Common myeloid progenitor, CD34-positive (primary cell): Measurements from ENCODE around the gene MCM3AP. TPM values are rescaled to one million over a fixed set of nuclear protein-coding genes. Genes with fewer than 3 reads are reported as not detected.
A peak's percentile ranks its signal among the peaks of the same experiment; 100 is the strongest.

Source experiments
- CTCF ChIA-PET: fragments of 350-600 bp; sonication (Branson Sonifier 250); formaldehyde crosslinking; loops from one replicate; lab custom pipeline; 2021; ENCODE audit warnings: antibody characterized with exemption; lab: Charles Lee
- POLR2A ChIA-PET: fragments of 350-600 bp; sonication (Branson Sonifier 250); formaldehyde crosslinking; loops from one replicate; lab custom pipeline; 2021; ENCODE audit warnings: antibody characterized with exemption; lab: Charles Lee
- DNase-seq, 3 donors: peaks; one replicate each; pipeline versions ENCODE4 v3.0.0 to v3.0.0-alpha.2; 2013
- H3K27ac ChIP-seq, 2 experiments: 1 replicate in 1 of 2; 2 replicates in 1 of 2; pipeline ENCODE4 v1.7.0; 2013; ENCODE audit warnings: inconsistent platforms in 2 of 2, low read length in 2 of 2, mild to moderate bottlenecking in 2 of 2, low read depth in 1 of 2, moderate library complexity in 1 of 2; ENCODE audit not compliant: severe bottlenecking in 2 of 2, insufficient read depth in 1 of 2, poor library complexity in 1 of 2
- H3K27me3 ChIP-seq, 5 experiments: replicated peaks in 2 of 5; 1 replicate in 3 of 5; 2 replicates in 2 of 5; pipeline versions ENCODE4 v1.6.1 to v1.7.0; 2013; ENCODE audit warnings: low read length in 4 of 5, mild to moderate bottlenecking in 2 of 5, moderate library complexity in 2 of 5, inconsistent platforms in 1 of 5; ENCODE audit not compliant: insufficient read depth in 5 of 5, control insufficient read depth in 4 of 5
- H3K36me3 ChIP-seq, 4 experiments: 1 replicate in 2 of 4; 2 replicates in 2 of 4; pipeline versions ENCODE4 v1.6.1 to v1.7.0; 2013; ENCODE audit warnings: low read length in 3 of 4, control low read depth in 1 of 4, mild to moderate bottlenecking in 1 of 4; ENCODE audit not compliant: control insufficient read depth in 4 of 4, insufficient read depth in 4 of 4
- H3K4me1 ChIP-seq, 4 experiments: 1 replicate in 3 of 4; 2 replicates in 1 of 4; pipeline versions ENCODE4 v1.6.1 to v1.7.1; 2013; ENCODE audit warnings: low read length in 3 of 4, mild to moderate bottlenecking in 3 of 4, control low read depth in 1 of 4, inconsistent platforms in 1 of 4, moderate library complexity in 1 of 4; ENCODE audit not compliant: control insufficient read depth in 4 of 4, insufficient read depth in 4 of 4; ENCODE audit errors: control extremely low read depth in 1 of 4
- H3K4me3 ChIP-seq, 7 experiments: 1 replicate in 4 of 7; 2 replicates in 3 of 7; pipeline versions ENCODE4 v1.5.1 to v1.7.0; 2013; ENCODE audit warnings: mild to moderate bottlenecking in 7 of 7, low read length in 6 of 7, moderate library complexity in 6 of 7, inconsistent platforms in 2 of 7, low read depth in 2 of 7, control low read depth in 1 of 7; ENCODE audit not compliant: insufficient read depth in 4 of 7, control insufficient read depth in 1 of 7; ENCODE audit errors: extremely low read depth in 1 of 7
- H3K9me3 ChIP-seq, 5 experiments: 1 replicate in 4 of 5; 2 replicates in 1 of 5; pipeline versions ENCODE4 v1.6.1 to v1.7.1; 2013; ENCODE audit warnings: low read length in 4 of 5, mild to moderate bottlenecking in 2 of 5, inconsistent platforms in 1 of 5, low read depth in 1 of 5, moderate library complexity in 1 of 5; ENCODE audit not compliant: control insufficient read depth in 4 of 5, insufficient read depth in 2 of 5; ENCODE audit errors: control extremely low read depth in 1 of 5
- WGBS: methylation state at CpG from one replicate; pipeline ENCODE4 v1.1.5; 2013; ENCODE audit not compliant: insufficient coverage; 5-methylcytosine and 5-hydroxymethylcytosine counted together
- polyA plus RNA-seq: library from polyadenylated mRNA; unstranded; fragments of 120-200 nt; gene quantifications from one replicate; pipeline ENCODE4 v1.2.1, GENCODE V29; 2013

Gene MCM3AP
- polyA plus RNA-seq = 72.7 TPM

DNA sequence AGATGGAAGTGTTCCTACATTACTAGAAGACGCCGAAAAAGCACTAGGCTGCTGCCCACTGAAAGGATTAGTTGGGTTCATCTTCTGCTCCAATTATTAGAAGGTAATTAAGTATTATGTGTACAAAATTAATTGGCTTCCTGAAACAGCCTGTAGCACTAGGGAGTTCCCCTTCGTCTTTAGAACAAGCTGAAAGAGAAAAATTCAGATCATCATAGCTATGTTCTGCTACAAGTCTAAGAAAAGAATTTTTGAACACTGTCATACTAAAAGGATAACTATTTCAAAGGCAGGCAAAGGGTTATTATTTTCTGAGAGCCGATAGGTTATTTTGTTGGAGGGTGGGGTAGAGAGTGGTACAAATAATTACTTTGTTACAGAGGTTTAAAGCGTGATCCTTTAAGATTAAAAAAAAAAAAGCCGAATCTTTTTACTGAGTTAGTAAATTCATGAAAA lies at the start of gene MCM3AP:
Gene MCM3AP (minus strand): TSS at position 406 of the 456 bp plus-strand sequence. CDS start 325 bp downstream, at position 81.
- ChIA-PET POLR2A (interaction anchor here (1.1 kb wide), 1 partner anchor 35 kb away, joined by 4 read pairs; no protein-coding TSS in a partner anchor), CTCF (interaction anchor here (0.7 to 2.2 kb wide), 12 partner anchors 9 to 314 kb away, joined by 3 to 6 read pairs (median 4); no protein-coding TSS in a partner anchor)
- peak in 2 of 3 donors; percentile 16 to 29 for DNase-seq
- Histone ChIP-seq H3K9me3 (no peaks in the 10 kb centered on the region), H3K36me3 (peaks cover 6 to 31% (median 24%) of the 10 kb centered on the region in 4 experiments), H3K27ac (peak within 1 kb of the TSS; percentile 74 to 81), H3K27me3 (no peaks in the 10 kb centered on the region), H3K4me3 (peak within 1 kb of the TSS; percentile 76 to 90 (median 86)), H3K4me1 (peaks cover 13 to 31% (median 28%) of the 10 kb centered on the region in 4 experiments)
- 51% methylated on average over 4 of the region's 6 CpGs for WGBS

DNA sequence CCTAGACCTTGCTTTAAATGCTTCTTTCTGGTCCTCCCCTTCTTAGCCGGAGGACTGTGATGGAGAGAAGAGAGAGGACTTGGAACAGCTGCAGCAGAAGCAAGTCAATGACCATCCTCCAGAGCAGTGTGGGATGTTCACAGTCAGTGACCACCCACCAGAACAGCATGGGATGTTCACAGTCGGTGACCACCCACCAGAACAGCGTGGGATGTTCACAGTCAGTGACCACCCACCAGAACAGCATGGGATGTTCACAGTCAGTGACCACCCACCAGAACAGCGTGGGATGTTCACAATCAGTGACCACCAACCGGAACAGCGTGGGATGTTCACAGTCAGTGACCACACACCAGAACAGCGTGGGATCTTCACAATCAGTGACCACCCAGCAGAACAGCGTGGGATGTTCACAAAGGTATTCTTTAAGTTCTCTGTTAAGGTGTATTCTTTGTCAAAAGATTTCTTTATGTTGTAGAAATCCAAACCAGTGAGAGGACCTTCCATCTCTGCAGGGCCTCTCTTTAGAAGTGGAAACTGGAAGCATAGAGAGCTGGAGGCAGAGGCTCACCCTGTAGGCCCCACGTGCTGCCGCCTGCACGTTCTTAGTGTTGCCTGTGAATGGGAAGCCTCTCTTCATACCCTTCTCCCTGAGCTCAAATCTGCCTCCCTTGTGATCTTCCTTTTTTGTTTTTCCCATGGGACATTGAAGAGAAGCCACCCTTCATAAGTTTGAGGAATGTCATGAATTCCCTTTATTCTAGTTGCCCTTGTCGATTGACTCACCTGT lies 49.1 kb upstream of the MCM3AP start:
- no peaks in the 10 kb centered on the region for H3K27me3 ChIP-seq
- H3K36me3 ChIP-seq = peaks cover 26 to 73% (median 53%) of the 10 kb centered on the region in 4 experiments
- 86% methylated on average over 11 of the region's 12 CpGs for WGBS
- DNase-seq = no peak
- ChIA-PET POLR2A (no interaction called here), CTCF (interaction anchor here (0.6 kb wide), 1 partner anchor 50 kb away, joined by 3 read pairs; no protein-coding TSS in a partner anchor)
- H3K4me1 ChIP-seq = no peaks in the 10 kb centered on the region
- H3K9me3 ChIP-seq = no peaks in the 10 kb centered on the region
- no peak overlapping the region for H3K27ac ChIP-seq
- H3K4me3 ChIP-seq = no peak overlapping the region

DNA sequence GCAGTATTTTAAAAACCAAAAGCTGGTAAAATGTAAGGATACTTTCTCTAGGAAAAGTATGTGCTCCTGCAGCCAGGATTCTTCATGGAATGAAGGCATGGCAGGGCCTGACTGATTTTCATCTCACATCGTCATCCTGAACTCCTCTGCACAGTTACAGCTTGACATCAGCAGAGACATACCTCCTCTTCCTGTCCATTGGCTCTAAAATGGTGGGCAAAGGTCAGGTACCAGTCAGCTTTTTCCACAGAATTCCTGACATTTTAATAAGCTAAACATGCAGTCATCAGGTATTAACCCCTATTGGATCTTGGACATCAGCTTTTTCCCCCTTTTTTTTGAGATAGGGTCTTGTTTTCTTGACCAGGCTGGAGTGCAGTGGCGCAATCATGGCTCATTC lies 44.4 kb upstream of the MCM3AP start:
- CTCF ChIA-PET = no interaction called here
- POLR2A ChIA-PET = no interaction called here
- H3K27me3 ChIP-seq = no peaks in the 10 kb centered on the region
- H3K9me3 ChIP-seq = no peaks in the 10 kb centered on the region
- 100% methylated on average over 2 of the region's 2 CpGs for WGBS
- no peak for DNase-seq
- H3K4me3 ChIP-seq = no peak overlapping the region
- peaks cover 2 to 15% (median 9%) of the 10 kb centered on the region in 4 experiments for H3K4me1 ChIP-seq
- H3K27ac ChIP-seq = no peak overlapping the region
- peaks cover 16 to 55% (median 37%) of the 10 kb centered on the region in 4 experiments for H3K36me3 ChIP-seq

DNA sequence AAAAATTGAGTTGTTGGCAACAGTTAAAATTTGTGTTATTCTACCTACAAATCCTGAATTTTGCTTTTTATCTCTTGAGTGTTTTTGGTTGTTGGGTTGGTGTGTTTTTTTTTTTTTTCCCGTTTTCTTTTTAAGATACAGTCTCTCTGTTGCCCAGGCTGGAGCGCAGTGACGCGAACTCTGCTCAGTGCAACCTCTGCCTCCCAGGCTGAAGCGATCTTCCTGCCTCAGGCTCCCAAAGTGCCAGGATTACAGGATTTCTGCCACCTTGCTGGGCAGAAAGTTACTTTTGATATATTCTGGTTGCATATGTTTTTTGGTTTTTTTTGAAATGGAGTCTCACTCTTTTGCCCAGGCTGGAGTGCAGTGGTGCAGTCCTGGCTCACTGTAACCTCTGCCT lies 42.7 kb upstream of the MCM3AP start:
- ChIA-PET POLR2A (no interaction called here), CTCF (no interaction called here)
- no peak for DNase-seq
- H3K36me3 ChIP-seq = peaks cover 10 to 47% (median 30%) of the 10 kb centered on the region in 4 experiments
- no peaks in the 10 kb centered on the region for H3K27me3 ChIP-seq
- no peaks in the 10 kb centered on the region for H3K9me3 ChIP-seq
- peaks cover 2 to 16% (median 11%) of the 10 kb centered on the region in 4 experiments for H3K4me1 ChIP-seq
- no peak overlapping the region for H3K27ac ChIP-seq
- no peak overlapping the region for H3K4me3 ChIP-seq
- WGBS = 100% methylated on average over 4 of the region's 5 CpGs

DNA sequence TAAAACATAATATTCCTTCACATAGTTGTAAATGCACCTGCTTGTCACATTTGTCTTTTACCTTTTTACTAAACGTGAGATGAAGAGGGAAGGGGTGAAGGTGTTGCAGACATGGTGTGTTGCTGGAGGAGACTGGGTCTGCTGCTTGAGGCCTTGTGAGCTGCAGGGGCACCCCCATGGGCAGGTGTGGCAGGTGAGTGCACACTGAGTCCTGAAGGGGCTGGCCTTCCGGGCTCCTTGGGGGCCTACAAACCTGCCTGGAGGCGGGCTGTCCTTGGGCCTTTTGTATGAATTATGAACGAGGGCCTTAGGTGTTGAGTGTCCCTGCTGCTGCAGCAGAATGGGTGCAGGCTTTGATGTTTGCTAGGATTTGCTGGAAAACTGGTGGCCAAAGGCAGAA lies 42.3 kb upstream of the MCM3AP start:
- ChIA-PET CTCF (no interaction called here), POLR2A (no interaction called here)
- no peak for DNase-seq
- peaks cover 10 to 44% (median 30%) of the 10 kb centered on the region in 4 experiments for H3K36me3 ChIP-seq
- 92% methylated on average over 3 of the region's 4 CpGs for WGBS
- no peak overlapping the region for H3K27ac ChIP-seq
- H3K27me3 ChIP-seq = no peaks in the 10 kb centered on the region
- H3K9me3 ChIP-seq = no peaks in the 10 kb centered on the region
- no peak overlapping the region for H3K4me3 ChIP-seq
- H3K4me1 ChIP-seq = peaks cover 2 to 21% (median 16%) of the 10 kb centered on the region in 4 experiments

DNA sequence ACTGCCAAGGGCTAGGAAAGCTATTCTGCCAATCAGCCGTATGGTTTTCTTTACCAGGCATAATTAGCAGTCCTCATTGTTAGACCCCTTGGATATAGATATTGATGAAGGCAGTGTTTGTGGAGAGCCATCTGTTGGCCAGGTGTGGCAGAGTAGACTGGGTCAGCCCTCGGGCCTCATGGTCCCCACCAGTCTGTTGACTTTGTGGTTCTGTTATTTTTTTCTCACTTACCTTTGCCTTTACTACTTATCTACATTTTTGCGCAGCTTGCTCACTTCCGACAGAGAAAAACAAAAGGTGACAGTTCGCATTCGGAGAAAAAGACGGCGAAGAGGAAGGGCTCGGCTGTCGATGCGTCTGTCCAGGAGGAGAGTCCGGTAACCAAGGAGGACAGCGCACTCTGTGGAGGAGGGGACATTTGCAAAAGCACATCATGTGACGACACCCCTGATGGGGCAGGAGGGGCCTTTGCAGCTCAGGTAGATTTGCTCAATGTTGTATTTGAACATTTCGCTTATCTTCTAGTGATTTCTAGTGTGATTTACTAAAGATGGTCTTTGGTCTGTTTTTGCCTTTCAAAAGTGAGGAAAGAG lies 40.8 kb upstream of the MCM3AP start:
- H3K4me1 ChIP-seq = peaks cover 13 to 36% (median 30%) of the 10 kb centered on the region in 4 experiments
- 96% methylated on average over 13 of the region's 15 CpGs for WGBS
- peak overlapping the region in 2 of 7 experiments; percentile 82 to 88 for H3K4me3 ChIP-seq
- POLR2A ChIA-PET = no interaction called here
- no peak overlapping the region for H3K27ac ChIP-seq
- DNase-seq = no peak
- H3K36me3 ChIP-seq = peaks cover 8 to 39% (median 21%) of the 10 kb centered on the region in 4 experiments
- no peaks in the 10 kb centered on the region for H3K9me3 ChIP-seq
- CTCF ChIA-PET = interaction anchor here (1.0 to 1.7 kb wide), 8 partner anchors 10 to 183 kb away, joined by 3 to 6 read pairs (median 4); no protein-coding TSS in a partner anchor
- H3K27me3 ChIP-seq = no peaks in the 10 kb centered on the region
